K562 (cell line): ENCODE data around the gene PLOD1. TPM values are rescaled to one million over a fixed set of nuclear protein-coding genes. Genes with fewer than 3 reads are reported as not detected.

Experiments
- RAD21 ChIP-seq, 2 experiments: fragments of 250-450 bp in 1 of 2; fragments of 450-650 bp in 1 of 2; sonication (Bioruptor Pico) in 1 of 2; formaldehyde crosslinking in 1 of 2; IDR thresholded peaks in 1 of 2; conservative IDR thresholded peaks in 1 of 2; 2 replicates each; pipeline versions ENCODE4 v1.4.0 to v1.8.0; 2020 to 2022; ENCODE audit warnings: mild to moderate bottlenecking in 2 of 2, moderate library complexity in 1 of 2
- XRCC5 ChIP-seq: fragments of 200-400 bp; formaldehyde crosslinking; IDR thresholded peaks from 2 replicates; pipeline ENCODE4 v1.6.1; 2017; ENCODE audit warnings: low read depth, mild to moderate bottlenecking, low read length
- ZNF316 ChIP-seq: fragments of 450-650 bp; IDR thresholded peaks from 2 replicates; pipeline ENCODE4 v1.6.1; 2016
- polyA plus RNA-seq, 8 experiments: library from polyadenylated mRNA; depleted of rRNA in 4 of 8; stranded (reverse) in 5 of 8; unstranded in 3 of 8; fragments of >200 nt; fragmentation: Nextera tagmentation in 2 of 8; fragmentation: Illumina TruSeq in 1 of 8; extraction: Ambion mirVana in 2 of 8; extraction: Trizol in 1 of 8; gene quantifications; 2 replicates each; pipeline versions ENCODE4 v1.2.1 to v1.2.3, GENCODE V29; 2011 to 2014; ENCODE audit warnings: inconsistent platforms in 1 of 8, missing spikeins in 1 of 8
- total RNA-seq, 7 experiments: library from RNA; depleted of rRNA in 6 of 7; stranded (reverse); fragments of >200 nt in 6 of 7; fragmentation: Illumina TruSeq in 2 of 7; extraction: Trizol in 2 of 7; gene quantifications; 2 replicates each; pipeline versions ENCODE4 v1.2.1 to v1.2.3, GENCODE V29; 2011 to 2021; ENCODE audit warnings: low replicate concordance in 1 of 7
- TF ChIP-seq, protein P1 (sequence below): fragments of 450-650 bp; IDR thresholded peaks from one replicate; pipeline ENCODE4 v1.6.1; 2018; ENCODE audit warnings: mild to moderate bottlenecking, moderate library complexity; ENCODE audit not compliant: partially characterized antibody
- TF ChIP-seq, protein P2 (sequence below): sonication (generic); formaldehyde crosslinking; IDR thresholded peaks from 2 replicates; pipeline ENCODE4 v1.8.0; 2023; ENCODE audit warnings: mild to moderate bottlenecking, missing genetic modification reagents

Gene PLOD1
- total and polyA plus RNA-seq, 9 of the 15 experiments (the other 6 are each of a cell fraction or from before 2014, with no cell fraction given), result 16.6 to 90.8 (median 52.7) TPM

DNA sequence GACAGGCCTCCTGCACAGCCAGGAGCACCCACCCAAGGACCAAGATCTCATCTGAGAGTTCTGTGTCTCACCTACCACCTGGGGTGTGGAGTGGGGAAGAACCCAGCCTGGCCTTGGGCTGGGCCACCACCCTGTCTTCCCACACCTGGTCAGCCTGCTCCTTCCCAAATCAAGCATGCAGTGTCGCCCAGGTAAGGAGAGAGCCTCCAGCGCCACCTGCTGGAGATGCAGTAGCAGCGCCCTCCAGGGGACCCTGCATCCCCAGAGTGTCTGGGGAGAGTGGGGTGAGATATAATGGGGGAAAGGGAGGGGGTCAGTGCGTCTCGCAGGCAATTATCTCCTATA is 40.6 kb upstream of the PLOD1 start (continued):
- TF ChIP-seq, protein P1, sequence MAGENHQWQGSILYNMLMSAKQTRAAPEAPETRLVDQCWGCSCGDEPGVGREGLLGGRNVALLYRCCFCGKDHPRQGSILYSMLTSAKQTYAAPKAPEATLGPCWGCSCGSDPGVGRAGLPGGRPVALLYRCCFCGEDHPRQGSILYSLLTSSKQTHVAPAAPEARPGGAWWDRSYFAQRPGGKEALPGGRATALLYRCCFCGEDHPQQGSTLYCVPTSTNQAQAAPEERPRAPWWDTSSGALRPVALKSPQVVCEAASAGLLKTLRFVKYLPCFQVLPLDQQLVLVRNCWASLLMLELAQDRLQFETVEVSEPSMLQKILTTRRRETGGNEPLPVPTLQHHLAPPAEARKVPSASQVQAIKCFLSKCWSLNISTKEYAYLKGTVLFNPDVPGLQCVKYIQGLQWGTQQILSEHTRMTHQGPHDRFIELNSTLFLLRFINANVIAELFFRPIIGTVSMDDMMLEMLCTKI, result no peak
- TF ChIP-seq, protein P2, sequence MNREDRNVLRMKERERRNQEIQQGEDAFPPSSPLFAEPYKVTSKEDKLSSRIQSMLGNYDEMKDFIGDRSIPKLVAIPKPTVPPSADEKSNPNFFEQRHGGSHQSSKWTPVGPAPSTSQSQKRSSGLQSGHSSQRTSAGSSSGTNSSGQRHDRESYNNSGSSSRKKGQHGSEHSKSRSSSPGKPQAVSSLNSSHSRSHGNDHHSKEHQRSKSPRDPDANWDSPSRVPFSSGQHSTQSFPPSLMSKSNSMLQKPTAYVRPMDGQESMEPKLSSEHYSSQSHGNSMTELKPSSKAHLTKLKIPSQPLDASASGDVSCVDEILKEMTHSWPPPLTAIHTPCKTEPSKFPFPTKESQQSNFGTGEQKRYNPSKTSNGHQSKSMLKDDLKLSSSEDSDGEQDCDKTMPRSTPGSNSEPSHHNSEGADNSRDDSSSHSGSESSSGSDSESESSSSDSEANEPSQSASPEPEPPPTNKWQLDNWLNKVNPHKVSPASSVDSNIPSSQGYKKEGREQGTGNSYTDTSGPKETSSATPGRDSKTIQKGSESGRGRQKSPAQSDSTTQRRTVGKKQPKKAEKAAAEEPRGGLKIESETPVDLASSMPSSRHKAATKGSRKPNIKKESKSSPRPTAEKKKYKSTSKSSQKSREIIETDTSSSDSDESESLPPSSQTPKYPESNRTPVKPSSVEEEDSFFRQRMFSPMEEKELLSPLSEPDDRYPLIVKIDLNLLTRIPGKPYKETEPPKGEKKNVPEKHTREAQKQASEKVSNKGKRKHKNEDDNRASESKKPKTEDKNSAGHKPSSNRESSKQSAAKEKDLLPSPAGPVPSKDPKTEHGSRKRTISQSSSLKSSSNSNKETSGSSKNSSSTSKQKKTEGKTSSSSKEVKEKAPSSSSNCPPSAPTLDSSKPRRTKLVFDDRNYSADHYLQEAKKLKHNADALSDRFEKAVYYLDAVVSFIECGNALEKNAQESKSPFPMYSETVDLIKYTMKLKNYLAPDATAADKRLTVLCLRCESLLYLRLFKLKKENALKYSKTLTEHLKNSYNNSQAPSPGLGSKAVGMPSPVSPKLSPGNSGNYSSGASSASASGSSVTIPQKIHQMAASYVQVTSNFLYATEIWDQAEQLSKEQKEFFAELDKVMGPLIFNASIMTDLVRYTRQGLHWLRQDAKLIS, result 0 out of 2 replicates have a peak, but pooled peaks have one; percentile 1
- TF ChIP-seq ZNF316 (no peak), XRCC5 (peak; percentile 74; the same call in 1 of the 2 replicates), RAD21 (CRISPR knock-in tag; conservative IDR thresholded peaks at IDR 0.05 in 1 of 2, IDR thresholded peaks at IDR 0.05 in 1 of 2) (peak; percentile 97 to 100)
- TF ChIP-seq, all 486 proteins: peak for 36
